Caco-2 (cell line): ENCODE results near the gene TMEM69. TPM values are rescaled to one million over a fixed set of nuclear protein-coding genes. Genes with fewer than 3 reads are reported as not detected.

ENCODE experiments used
- BruUV-seq: library from RNA; stranded (reverse); fragments of 400-500 nt; replicated peaks from 2 replicates; lab custom pipeline; 2021; lab: Mats Ljungman, UMichigan
- CTCF ChIA-PET: fragments of 300-600 bp; sonication (Branson Sonifier 250); formaldehyde crosslinking; loops from one replicate; lab custom pipeline; 2022; ENCODE audit warnings: antibody characterized with exemption; lab: Charles Lee
- POLR2A ChIA-PET: fragments of 300-600 bp; sonication (Branson Sonifier 250); formaldehyde crosslinking; loops from one replicate; lab custom pipeline; 2022; ENCODE audit warnings: antibody characterized with exemption; lab: Charles Lee
- DNase-seq, 2 experiments: peaks; one replicate each; pipeline versions ENCODE4 v3.0.0 to v3.0.0-alpha.2; 2020 to 2022
- H3K27me3 ChIP-seq: replicated peaks from 2 replicates; pipeline ENCODE4 v1.6.0; 2011; ENCODE audit warnings: low read length; ENCODE audit not compliant: control insufficient read depth, insufficient read depth
- H3K36me3 ChIP-seq: 2 replicates; pipeline ENCODE4 v1.5.1; 2011; ENCODE audit warnings: low read length; ENCODE audit not compliant: control insufficient read depth, insufficient read depth
- H3K4me1 ChIP-seq: fragments of 250-450 bp; sonication (Bioruptor Pico); 2 replicates; pipeline ENCODE4 v1.5.1; 2020; ENCODE audit warnings: mild to moderate bottlenecking
- H3K4me3 ChIP-seq: 2 replicates; pipeline ENCODE4 v1.5.1; 2011; ENCODE audit warnings: low read depth, mild to moderate bottlenecking, control low read depth, low read length
- H3K9me3 ChIP-seq: fragments of 250-450 bp; sonication (Bioruptor Pico); 2 replicates; pipeline ENCODE4 v1.5.1; 2020; ENCODE audit warnings: mild to moderate bottlenecking, moderate library complexity
- H3K27ac Mint-ChIP-seq: one replicate; pipeline ENCODE4 v1.8.0; 2022; ENCODE audit warnings: mixed read lengths; ENCODE audit not compliant: unreplicated experiment
- H3K27me3 Mint-ChIP-seq: one replicate; pipeline ENCODE4 v1.8.0; 2022; ENCODE audit warnings: mixed read lengths; ENCODE audit not compliant: insufficient read depth, unreplicated experiment
- H3K36me3 Mint-ChIP-seq: one replicate; pipeline ENCODE4 v1.8.0; 2022; ENCODE audit warnings: mild to moderate bottlenecking, mixed read lengths; ENCODE audit not compliant: insufficient read depth, unreplicated experiment
- H3K4me1 Mint-ChIP-seq: one replicate; pipeline ENCODE4 v1.8.0; 2022; ENCODE audit warnings: low read depth, mixed read lengths; ENCODE audit not compliant: unreplicated experiment
- H3K4me3 Mint-ChIP-seq: one replicate; pipeline ENCODE4 v1.8.0; 2022; ENCODE audit warnings: mild to moderate bottlenecking, moderate library complexity, mixed read lengths; ENCODE audit not compliant: unreplicated experiment
- H3K9me3 Mint-ChIP-seq: one replicate; pipeline ENCODE4 v1.8.0; 2022; ENCODE audit warnings: mixed read lengths; ENCODE audit not compliant: unreplicated experiment
- intact Hi-C: fragments of 100-400 bp; cut with micrococcal nuclease; formaldehyde crosslinking; loops from one replicate; pipeline ENCODE4 v1.10.0; 2022; ENCODE audit not compliant: unreplicated experiment
- total RNA-seq: library from RNA; stranded (reverse); gene quantifications from 2 replicates; pipeline ENCODE4 v1.2.3, GENCODE V29; 2022
- TF ChIP-seq, protein P1 (sequence below), 2 experiments: fragments of 200-600 bp in 1 of 2; IDR thresholded peaks; 1 replicate in 1 of 2; 2 replicates in 1 of 2; pipeline versions ENCODE4 v1.5.1 to v1.8.0; 2011 to 2022; ENCODE audit warnings: antibody characterized with exemption in 1 of 2, control low read depth in 1 of 2, inconsistent platforms in 1 of 2, low read depth in 1 of 2, low read length in 1 of 2, mild to moderate bottlenecking in 1 of 2, moderate library complexity in 1 of 2; ENCODE audit not compliant: insufficient read depth in 1 of 2, severe bottlenecking in 1 of 2, unreplicated experiment in 1 of 2

TMEM69 gene
- total RNA-seq, 1 experiment from 2014 or later, result 21.5 TPM

- CTCF ChIA-PET, result no interaction called here
- DNase-seq, result no peak
Observed at GRCh38 chr1:45643321-45643720, 44.7 kb upstream of the TMEM69 start.

GRCh38 chr1:45643978-45644377 is 44.0 kb upstream of the TMEM69 start:
- ChIA-PET POLR2A (no interaction called here), CTCF (interaction anchor here (0.5 kb wide), 1 partner anchor 144 kb away, joined by 9 read pairs; the partner anchor contains the start of gene MMACHC)
- TF ChIP-seq, protein P1, sequence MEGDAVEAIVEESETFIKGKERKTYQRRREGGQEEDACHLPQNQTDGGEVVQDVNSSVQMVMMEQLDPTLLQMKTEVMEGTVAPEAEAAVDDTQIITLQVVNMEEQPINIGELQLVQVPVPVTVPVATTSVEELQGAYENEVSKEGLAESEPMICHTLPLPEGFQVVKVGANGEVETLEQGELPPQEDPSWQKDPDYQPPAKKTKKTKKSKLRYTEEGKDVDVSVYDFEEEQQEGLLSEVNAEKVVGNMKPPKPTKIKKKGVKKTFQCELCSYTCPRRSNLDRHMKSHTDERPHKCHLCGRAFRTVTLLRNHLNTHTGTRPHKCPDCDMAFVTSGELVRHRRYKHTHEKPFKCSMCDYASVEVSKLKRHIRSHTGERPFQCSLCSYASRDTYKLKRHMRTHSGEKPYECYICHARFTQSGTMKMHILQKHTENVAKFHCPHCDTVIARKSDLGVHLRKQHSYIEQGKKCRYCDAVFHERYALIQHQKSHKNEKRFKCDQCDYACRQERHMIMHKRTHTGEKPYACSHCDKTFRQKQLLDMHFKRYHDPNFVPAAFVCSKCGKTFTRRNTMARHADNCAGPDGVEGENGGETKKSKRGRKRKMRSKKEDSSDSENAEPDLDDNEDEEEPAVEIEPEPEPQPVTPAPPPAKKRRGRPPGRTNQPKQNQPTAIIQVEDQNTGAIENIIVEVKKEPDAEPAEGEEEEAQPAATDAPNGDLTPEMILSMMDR (IDR thresholded peaks at IDR 0.05; ENCODE audit: insufficient read depth in 1 of 2, low read depth in 1 of 2, low read length in 1 of 2, severe bottlenecking in 1 of 2, unreplicated experiment in 1 of 2), result peak in 1 of 2 experiments; percentile 48
- H3K4me3 ChIP-seq, result no peak overlapping the region
- Mint-ChIP-seq H3K4me1 (peaks cover 7% of the 10 kb centered on the region), H3K36me3 (peaks cover 48% of the 10 kb centered on the region), H3K9me3 (no peaks in the 10 kb centered on the region), H3K27me3 (no peaks in the 10 kb centered on the region), H3K4me3 (no peak overlapping the region), H3K27ac (no peak overlapping the region)
- intact Hi-C loops, result loop anchor here (5.0 kb wide), 1 partner anchor 238 kb away; no protein-coding TSS in a partner anchor
- H3K4me1 ChIP-seq, result no peaks in the 10 kb centered on the region
- no peaks in the 10 kb centered on the region for H3K9me3 ChIP-seq
- no peaks in the 10 kb centered on the region for H3K36me3 ChIP-seq
- DNase-seq, result peak in 1 of 2 experiments; percentile 12
- H3K27me3 ChIP-seq, result no peaks in the 10 kb centered on the region
- BruUV-seq, result no TSS peak

More at GRCh38 chr1:45643321-45643720, 44.7 kb upstream of the TMEM69 start:
- no peak overlapping the region for H3K27ac Mint-ChIP-seq
- no TSS peak for BruUV-seq
- TF ChIP-seq, protein P1 (IDR thresholded peaks at IDR 0.05; ENCODE audit: insufficient read depth in 1 of 2, low read depth in 1 of 2, low read length in 1 of 2, severe bottlenecking in 1 of 2, unreplicated experiment in 1 of 2), result no peak
- Histone ChIP-seq H3K9me3 (no peaks in the 10 kb centered on the region), H3K27me3 (no peaks in the 10 kb centered on the region), H3K4me1 (no peaks in the 10 kb centered on the region), H3K4me3 (no peak overlapping the region), H3K36me3 (no peaks in the 10 kb centered on the region)
- intact Hi-C loops, result loop anchor here (5.0 kb wide), 1 partner anchor 239 kb away; no protein-coding TSS in a partner anchor
- H3K9me3 Mint-ChIP-seq, result no peaks in the 10 kb centered on the region
- H3K36me3 Mint-ChIP-seq, result peaks cover 44% of the 10 kb centered on the region
- POLR2A ChIA-PET, result no interaction called here
- H3K27me3 Mint-ChIP-seq, result no peaks in the 10 kb centered on the region
- H3K4me3 Mint-ChIP-seq, result no peak overlapping the region
- peaks cover 7% of the 10 kb centered on the region for H3K4me1 Mint-ChIP-seq

DNA sequence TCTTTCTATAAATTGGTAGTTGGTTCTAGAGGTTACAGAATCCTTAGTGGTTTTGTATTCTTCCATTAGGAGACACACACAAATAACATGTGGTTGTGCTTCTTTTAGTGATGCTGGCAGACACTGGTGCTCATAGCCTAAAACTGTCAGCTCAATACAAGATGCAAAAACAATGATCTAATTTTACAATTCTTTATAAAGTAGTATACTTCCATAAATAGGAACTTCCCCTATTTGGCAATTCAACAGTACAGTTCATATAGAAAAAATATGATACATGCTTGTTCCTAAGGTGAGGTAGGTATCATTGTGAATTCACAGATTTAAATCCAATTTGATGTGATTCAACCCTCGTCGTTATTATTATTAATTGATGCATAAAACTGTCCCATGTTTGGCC is 43.3 kb upstream of the TMEM69 start:
- intact Hi-C loops, result loop anchor here (5.0 kb wide), 1 partner anchor 238 kb away; no protein-coding TSS in a partner anchor
- Histone ChIP-seq H3K4me1 (no peaks in the 10 kb centered on the region), H3K9me3 (no peaks in the 10 kb centered on the region), H3K4me3 (no peak overlapping the region), H3K36me3 (no peaks in the 10 kb centered on the region), H3K27me3 (no peaks in the 10 kb centered on the region)
- H3K4me3 Mint-ChIP-seq, result no peak overlapping the region
- no peaks in the 10 kb centered on the region for H3K9me3 Mint-ChIP-seq
- POLR2A ChIA-PET, result no interaction called here
- TF ChIP-seq, protein P1 (IDR thresholded peaks at IDR 0.05; ENCODE audit: insufficient read depth in 1 of 2, low read depth in 1 of 2, low read length in 1 of 2, severe bottlenecking in 1 of 2, unreplicated experiment in 1 of 2), result no peak
- CTCF ChIA-PET, result interaction anchor here (0.5 to 0.7 kb wide), 2 partner anchors 144 to 242 kb away, joined by 3 to 9 read pairs; partner anchors contain the start of gene MMACHC
- peaks cover 48% of the 10 kb centered on the region for H3K36me3 Mint-ChIP-seq
- H3K27ac Mint-ChIP-seq, result no peak overlapping the region
- BruUV-seq, result no TSS peak
- H3K27me3 Mint-ChIP-seq, result no peaks in the 10 kb centered on the region
- peaks cover 7% of the 10 kb centered on the region for H3K4me1 Mint-ChIP-seq
- DNase-seq, result no peak
